Activated naive CD4-positive, alpha-beta T cell treated with anti-CD3 and anti-CD28 coated beads, Interleukin-2, amount 50 U/mL, for 24 hours (primary cell): Measurements from ENCODE around the gene CHRNB2.
"Not testable (repeated sequence)": the region's sequence is repeated elsewhere in the genome, so short reads cannot be mapped to it uniquely, and the experiment has no call there.

Experiments
- H3K27ac Mint-ChIP-seq: one replicate; pipeline ENCODE4 v1.8.0; 2021; ENCODE audit warnings: mild to moderate bottlenecking, mixed read lengths
- H3K27me3 Mint-ChIP-seq: one replicate; pipeline ENCODE4 v1.8.0; 2021; ENCODE audit warnings: mixed read lengths
- H3K36me3 Mint-ChIP-seq: one replicate; pipeline ENCODE4 v1.8.0; 2021; ENCODE audit warnings: mixed read lengths
- H3K4me1 Mint-ChIP-seq: one replicate; pipeline ENCODE4 v1.8.0; 2021; ENCODE audit warnings: mixed read lengths
- H3K4me3 Mint-ChIP-seq: one replicate; pipeline ENCODE4 v1.8.0; 2021; ENCODE audit warnings: mild to moderate bottlenecking, mixed read lengths
- H3K9me3 Mint-ChIP-seq: one replicate; pipeline ENCODE4 v1.8.0; 2021; ENCODE audit warnings: mixed read lengths

CHRNB2 gene, protein sequence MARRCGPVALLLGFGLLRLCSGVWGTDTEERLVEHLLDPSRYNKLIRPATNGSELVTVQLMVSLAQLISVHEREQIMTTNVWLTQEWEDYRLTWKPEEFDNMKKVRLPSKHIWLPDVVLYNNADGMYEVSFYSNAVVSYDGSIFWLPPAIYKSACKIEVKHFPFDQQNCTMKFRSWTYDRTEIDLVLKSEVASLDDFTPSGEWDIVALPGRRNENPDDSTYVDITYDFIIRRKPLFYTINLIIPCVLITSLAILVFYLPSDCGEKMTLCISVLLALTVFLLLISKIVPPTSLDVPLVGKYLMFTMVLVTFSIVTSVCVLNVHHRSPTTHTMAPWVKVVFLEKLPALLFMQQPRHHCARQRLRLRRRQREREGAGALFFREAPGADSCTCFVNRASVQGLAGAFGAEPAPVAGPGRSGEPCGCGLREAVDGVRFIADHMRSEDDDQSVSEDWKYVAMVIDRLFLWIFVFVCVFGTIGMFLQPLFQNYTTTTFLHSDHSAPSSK

DNA sequence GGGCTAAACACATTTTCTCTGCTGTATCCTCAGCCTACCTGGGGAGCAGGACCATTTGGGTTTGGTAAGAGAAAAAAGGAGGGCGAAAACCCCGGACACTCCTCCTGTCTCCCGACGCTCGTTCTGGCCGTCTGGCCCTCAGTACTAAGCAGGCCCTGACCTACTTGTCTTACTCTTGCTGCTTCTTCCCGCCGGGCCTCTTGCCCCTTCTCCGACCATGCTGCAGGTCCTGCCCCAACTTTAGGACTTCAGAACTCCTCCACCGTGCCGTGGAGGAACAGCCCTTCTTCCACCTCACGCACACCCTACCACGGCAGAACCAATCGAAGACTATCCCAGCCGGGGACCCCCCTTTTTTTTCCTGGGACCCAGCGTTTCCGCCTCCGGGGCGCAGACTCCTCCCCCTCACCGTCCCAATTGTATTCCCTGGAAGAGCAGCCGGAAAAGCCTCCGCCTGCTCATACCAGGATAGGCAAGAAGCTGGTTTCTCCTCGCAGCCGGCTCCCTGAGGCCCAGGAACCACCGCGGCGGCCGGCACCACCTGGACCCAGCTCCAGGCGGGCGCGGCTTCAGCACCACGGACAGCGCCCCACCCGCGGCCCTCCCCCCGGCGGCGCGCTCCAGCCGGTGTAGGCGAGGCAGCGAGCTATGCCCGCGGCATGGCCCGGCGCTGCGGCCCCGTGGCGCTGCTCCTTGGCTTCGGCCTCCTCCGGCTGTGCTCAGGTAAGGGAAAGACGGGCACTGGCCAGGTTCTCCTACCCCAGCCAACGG, at the start of gene CHRNB2:
Gene CHRNB2 (plus strand): TSS at position 393 of the 771 bp plus-strand sequence. CDS start 267 bp downstream, at position 660.
- H3K36me3 Mint-ChIP-seq = peaks cover 2% of the 10 kb centered on the region
- peak within 1 kb of the TSS; percentile 4 for H3K4me3 Mint-ChIP-seq
- peaks cover 5% of the 10 kb centered on the region for H3K4me1 Mint-ChIP-seq
- peaks cover 14% of the 10 kb centered on the region for H3K27me3 Mint-ChIP-seq
- no peaks in the 10 kb centered on the region for H3K9me3 Mint-ChIP-seq
- H3K27ac Mint-ChIP-seq = no peak within 1 kb of the TSS

DNA sequence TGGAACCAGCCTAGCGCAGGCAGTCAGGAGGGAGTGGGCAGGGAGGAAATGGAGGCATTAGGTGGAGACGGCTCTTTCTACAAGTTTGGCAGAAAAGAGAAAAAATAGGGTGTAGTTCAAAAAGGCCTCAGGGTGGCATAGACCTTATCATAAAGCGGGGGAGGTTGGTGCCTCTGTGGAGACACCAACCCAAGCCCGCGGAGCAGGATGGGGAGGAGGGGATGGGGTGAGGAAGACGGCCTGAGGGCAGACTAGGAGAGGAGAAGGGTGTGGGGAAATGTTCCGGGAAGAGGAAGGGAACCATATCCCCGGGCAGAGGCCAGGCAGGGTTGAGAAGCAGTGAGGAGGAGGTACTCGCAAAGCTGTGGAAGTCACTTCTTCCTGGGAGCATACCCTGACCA, 48.0 kb upstream of the CHRNB2 start:
- Mint-ChIP-seq H3K27ac (no peak overlapping the region), H3K4me3 (no peak overlapping the region), H3K27me3 (no peaks in the 10 kb centered on the region), H3K36me3 (no peaks in the 10 kb centered on the region), H3K4me1 (no peaks in the 10 kb centered on the region), H3K9me3 (no peaks in the 10 kb centered on the region)

DNA sequence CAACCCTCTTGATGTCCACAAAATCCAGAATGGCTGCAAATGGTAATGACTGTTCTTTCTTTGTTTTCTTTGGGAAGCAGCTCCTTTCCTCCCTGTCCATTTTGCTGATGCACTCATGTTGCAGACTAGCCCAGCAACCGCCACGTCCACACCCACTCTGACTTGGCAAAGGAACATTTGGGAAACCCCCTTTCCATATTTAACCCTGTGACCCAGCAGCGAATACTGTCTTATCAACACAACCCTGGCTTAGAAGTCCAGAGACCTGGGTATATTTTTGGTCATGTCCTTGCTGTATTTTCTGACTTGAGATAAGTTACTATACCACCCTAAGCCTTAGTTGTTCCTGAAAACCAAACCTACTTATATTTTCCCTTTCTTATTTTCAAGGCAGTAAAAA, 47.2 kb upstream of the CHRNB2 start:
- Mint-ChIP-seq H3K4me3 (no peak overlapping the region), H3K27me3 (no peaks in the 10 kb centered on the region), H3K27ac (no peak overlapping the region)

DNA sequence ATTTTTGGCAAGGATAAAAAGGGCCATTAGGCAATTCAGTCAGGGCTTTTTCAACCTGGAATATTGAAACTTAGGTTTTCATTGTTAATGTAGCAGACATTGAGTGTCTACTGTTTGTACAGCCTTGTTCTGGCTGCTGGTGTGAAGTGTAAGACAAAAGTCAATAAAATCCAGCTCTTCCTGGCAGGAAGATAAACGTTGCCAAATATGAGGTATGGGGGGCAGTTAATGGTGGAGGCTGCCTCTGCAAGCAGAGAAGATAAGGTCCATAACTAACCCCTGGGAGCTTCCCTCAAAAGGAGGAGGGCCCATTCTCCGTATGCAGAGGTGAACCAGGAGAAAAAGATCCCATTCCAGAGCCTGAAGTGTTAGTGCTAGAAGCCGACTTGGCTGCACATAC, 45.9 kb upstream of the CHRNB2 start:
- H3K4me3 Mint-ChIP-seq = no peak overlapping the region
- H3K9me3 Mint-ChIP-seq = no peaks in the 10 kb centered on the region

More for the DNA sequence above, 47.2 kb upstream of the CHRNB2 start:
- Mint-ChIP-seq H3K4me1 (no peaks in the 10 kb centered on the region), H3K9me3 (no peaks in the 10 kb centered on the region), H3K36me3 (no peaks in the 10 kb centered on the region)

DNA sequence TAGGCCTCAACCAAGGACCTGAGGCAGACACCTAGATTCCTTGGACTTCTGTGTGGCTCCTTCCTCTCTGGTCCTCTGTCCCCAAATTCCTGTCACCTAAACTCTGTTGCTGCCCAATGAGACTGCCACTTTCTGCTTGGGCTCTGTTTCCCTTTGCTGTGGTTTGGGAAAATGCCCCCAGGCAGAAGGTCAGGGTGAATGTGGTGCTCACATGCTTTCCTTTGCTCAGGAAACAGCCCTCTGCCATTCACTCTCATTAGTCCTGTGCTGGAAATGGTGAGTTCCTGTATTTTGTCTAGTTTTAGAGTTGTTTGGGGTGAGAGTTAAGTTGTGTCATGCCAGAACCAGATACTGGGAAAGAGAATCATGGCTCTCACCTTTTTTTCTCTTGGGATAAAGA, 42.7 kb upstream of the CHRNB2 start:
- H3K4me1 Mint-ChIP-seq = no peaks in the 10 kb centered on the region
- H3K27ac Mint-ChIP-seq = no peak overlapping the region

More for the DNA sequence above, 45.9 kb upstream of the CHRNB2 start:
- H3K27ac Mint-ChIP-seq = no peak overlapping the region
- H3K4me1 Mint-ChIP-seq = no peaks in the 10 kb centered on the region
- H3K36me3 Mint-ChIP-seq = no peaks in the 10 kb centered on the region
- H3K27me3 Mint-ChIP-seq = no peaks in the 10 kb centered on the region

DNA sequence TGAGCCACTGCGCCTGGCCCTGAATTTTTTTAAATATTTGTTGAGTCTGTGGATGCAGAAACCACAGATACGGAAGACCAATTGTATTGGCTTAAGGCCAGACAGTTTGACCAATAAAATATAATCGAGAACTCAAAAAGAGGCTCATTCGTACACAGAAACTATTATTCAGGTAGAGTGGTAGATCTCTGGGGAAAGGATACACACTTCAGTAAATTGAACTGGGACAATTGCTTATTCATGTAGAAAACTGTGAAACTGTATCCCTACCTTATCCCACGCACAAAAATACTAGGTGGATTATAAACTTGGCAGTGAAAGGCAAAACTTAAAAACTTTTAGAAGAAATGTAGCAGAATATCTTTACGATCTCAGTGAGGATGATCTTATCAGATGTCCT, 40.4 kb upstream of the CHRNB2 start:
- Mint-ChIP-seq H3K4me1 (no peaks in the 10 kb centered on the region), H3K27me3 (no peaks in the 10 kb centered on the region), H3K36me3 (no peaks in the 10 kb centered on the region), H3K4me3 (no peak overlapping the region), H3K9me3 (no peaks in the 10 kb centered on the region), H3K27ac (no peak overlapping the region)

More for the DNA sequence above, 42.7 kb upstream of the CHRNB2 start:
- no peaks in the 10 kb centered on the region for H3K36me3 Mint-ChIP-seq
- no peak overlapping the region for H3K4me3 Mint-ChIP-seq
- no peaks in the 10 kb centered on the region for H3K27me3 Mint-ChIP-seq
- H3K9me3 Mint-ChIP-seq = no peaks in the 10 kb centered on the region

DNA sequence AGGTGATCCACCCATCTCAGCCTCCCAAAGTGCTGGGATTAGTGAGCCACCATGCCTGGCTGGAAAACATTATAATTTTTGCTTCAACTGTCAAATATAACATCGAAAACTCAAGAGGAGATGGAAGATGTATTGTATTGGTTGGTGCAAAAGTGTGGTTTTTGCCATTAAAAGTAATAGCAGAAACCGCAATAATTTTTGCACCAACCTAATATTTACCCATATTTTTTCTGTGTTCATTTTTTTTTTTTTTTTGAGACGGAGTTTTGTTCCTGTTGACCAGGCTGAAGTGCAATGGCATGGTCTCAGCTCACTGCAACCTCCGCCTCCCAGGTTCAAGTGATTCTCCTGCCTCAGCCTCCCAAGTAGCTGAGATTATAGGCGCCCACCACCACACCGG, 38.3 kb upstream of the CHRNB2 start:
- Mint-ChIP-seq H3K36me3 (no peaks in the 10 kb centered on the region), H3K9me3 (no peaks in the 10 kb centered on the region), H3K27ac (no peak overlapping the region), H3K4me3 (no peak overlapping the region), H3K4me1 (no peaks in the 10 kb centered on the region), H3K27me3 (no peaks in the 10 kb centered on the region)

DNA sequence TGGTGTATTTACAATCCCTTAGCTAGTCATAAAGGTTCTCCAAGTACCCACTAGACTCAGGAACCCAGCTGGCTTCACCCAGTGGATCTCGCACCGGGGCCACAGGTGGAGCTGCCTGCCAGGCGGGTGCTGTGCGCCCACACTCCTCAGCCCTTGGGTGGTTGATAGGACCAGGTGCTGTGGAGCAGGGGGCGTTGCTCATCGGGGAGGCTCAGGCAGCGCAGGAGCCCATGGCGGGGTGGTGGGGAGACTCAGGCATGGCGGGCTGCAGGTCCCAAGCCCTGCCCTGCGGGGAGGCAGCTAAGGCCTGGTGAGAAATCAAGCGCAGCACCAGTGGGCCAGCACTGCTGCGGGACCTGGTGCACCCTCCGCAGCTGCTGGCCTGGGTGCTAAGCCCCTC, 35.6 kb upstream of the CHRNB2 start:
- not testable (repeated sequence) for H3K27me3 Mint-ChIP-seq, H3K4me3 Mint-ChIP-seq, H3K4me1 Mint-ChIP-seq, H3K36me3 Mint-ChIP-seq, H3K27ac Mint-ChIP-seq, H3K9me3 Mint-ChIP-seq

DNA sequence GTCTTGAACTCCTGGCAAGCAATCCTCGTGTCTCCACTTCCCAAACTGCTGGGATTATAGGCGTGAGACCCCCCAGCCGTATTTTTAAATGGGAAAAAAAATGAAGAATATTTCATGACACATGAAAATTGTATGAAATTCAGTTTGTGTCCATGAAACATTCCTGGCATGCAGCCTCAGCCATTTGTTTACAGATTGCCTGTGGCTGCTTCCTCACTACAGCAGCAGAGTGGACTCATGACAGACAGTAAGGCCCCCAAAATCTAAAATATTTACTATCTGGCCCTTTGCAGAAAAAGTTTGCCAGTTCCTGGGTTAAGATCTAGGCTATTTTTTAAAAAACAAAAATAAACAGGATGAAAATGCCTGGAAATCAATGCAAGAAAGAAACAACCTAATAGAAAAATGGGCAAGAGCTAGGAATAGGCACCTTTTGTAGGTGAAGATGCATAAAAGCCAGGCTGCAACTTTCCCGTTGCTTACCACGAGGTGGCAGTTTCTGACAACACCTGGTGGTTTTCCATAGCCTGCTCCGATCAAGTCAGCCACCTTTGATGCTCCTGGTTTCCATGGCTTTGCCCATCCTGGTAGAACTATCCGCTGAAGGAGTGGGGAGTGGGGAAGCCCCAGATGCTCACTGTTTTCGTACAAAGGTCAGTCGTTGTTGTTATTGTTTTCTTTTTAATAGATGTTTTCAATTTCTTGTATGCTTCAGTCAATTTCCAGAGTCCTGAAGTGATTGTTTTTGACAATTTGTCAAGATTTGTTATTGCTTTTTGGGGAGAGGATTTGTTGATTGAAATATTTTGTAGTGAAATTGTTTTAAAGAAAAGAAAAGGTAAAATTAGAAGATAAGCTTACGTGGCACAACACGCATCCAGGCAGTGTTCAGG, 33.4 kb upstream of the CHRNB2 start:
- Mint-ChIP-seq H3K36me3 (no peaks in the 10 kb centered on the region), H3K4me3 (no peak overlapping the region)

DNA sequence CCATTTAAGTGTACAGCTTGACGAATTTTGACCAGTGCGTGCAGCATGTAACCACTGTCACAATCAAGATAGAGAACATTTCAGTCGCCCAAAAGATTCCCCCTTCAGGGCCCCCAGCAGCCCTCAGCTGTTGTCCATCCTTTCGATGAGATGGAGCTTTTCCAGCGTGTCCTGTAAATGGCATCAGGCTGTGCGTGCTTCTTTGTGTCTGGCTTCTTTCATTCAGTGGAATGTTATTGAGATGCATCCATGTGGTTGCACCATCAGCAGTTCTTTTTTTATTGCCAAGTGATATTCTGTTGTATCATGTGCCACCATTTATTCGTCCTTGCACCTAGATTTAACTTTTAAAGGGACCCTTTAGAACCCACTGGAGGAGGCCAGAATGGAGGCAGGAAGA, 31.0 kb upstream of the CHRNB2 start:
- H3K9me3 Mint-ChIP-seq = no peaks in the 10 kb centered on the region
- no peaks in the 10 kb centered on the region for H3K36me3 Mint-ChIP-seq
- peaks cover 3% of the 10 kb centered on the region for H3K27me3 Mint-ChIP-seq
- no peak overlapping the region for H3K4me3 Mint-ChIP-seq
- no peaks in the 10 kb centered on the region for H3K4me1 Mint-ChIP-seq
- H3K27ac Mint-ChIP-seq = no peak overlapping the region

More for the DNA sequence above, 33.4 kb upstream of the CHRNB2 start:
- Mint-ChIP-seq H3K4me1 (no peaks in the 10 kb centered on the region), H3K27me3 (peaks cover 2% of the 10 kb centered on the region), H3K9me3 (no peaks in the 10 kb centered on the region), H3K27ac (no peak overlapping the region)

DNA sequence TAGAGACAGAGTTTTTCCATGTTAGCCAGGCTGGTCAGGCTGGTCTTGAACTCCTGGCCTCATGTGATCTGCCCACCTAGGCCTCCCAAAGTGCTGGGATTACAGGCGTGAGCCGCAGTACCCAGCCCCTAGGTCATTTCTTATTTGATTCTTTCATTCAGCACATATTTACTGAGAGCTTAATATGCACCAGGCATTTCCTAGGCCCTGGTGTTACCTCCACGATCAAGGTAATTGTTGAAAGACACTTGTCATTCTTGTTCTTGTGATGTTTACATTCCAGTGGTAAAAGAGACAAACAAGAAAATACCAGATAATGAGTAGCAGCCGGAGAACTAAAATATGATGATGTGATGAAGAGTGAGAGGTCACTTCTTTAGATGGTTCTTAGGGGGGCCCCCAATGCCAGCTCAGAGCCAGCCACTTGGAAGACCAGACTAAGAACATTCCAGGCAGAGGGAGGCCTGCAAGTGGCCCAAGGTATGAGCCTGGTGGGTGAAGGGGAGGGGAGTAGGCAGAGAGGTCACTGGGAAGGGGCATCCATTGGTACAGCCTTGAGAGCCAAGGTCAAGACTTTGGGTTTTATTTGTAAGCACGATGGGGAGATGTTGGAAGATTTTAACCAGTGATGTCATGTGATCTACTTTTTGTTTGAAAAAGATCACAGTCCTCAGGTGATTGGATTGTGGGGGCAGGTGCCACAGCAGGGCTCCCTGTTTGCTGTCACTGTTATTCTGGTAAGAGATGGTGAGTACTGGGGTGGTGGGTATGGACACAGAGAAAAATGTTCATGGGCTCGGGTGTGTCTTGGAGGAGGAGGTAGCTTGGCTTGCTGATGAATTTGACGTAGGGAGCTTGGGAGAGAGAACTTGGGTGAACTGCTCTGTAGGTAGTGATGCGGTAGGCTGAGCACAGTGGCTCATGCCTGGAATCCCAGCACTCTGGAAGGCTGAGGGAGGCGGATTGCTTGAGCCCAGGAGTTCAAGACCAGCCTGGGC, 27.8 kb upstream of the CHRNB2 start:
- Mint-ChIP-seq H3K4me1 (no peaks in the 10 kb centered on the region), H3K9me3 (no peaks in the 10 kb centered on the region), H3K27ac (no peak overlapping the region), H3K36me3 (no peaks in the 10 kb centered on the region), H3K27me3 (peaks cover 1% of the 10 kb centered on the region), H3K4me3 (no peak overlapping the region)

DNA sequence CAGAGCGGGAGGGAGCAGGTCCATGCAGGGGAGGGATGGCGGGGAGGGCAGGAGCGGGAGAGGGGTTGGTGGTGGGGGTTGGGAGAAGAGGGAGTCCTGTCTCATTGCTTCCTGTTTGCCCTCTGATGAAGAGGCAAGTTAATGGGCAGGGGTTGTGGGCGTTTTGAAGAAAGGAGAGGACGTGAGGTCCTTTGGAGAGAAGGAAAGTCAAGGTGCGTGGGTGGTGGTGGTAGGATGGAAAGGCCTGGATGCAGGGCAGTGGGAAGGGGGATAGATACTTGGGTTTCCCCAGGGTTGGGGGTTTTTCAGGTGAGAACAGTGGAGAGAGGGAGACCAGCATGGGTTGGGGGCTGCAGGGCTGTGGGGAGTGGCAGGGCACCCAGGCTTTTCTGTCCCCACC, 26.3 kb upstream of the CHRNB2 start:
- H3K36me3 Mint-ChIP-seq = no peaks in the 10 kb centered on the region
- H3K27ac Mint-ChIP-seq = no peak overlapping the region
- no peaks in the 10 kb centered on the region for H3K4me1 Mint-ChIP-seq
- no peaks in the 10 kb centered on the region for H3K9me3 Mint-ChIP-seq
- peaks cover 1% of the 10 kb centered on the region for H3K27me3 Mint-ChIP-seq
- H3K4me3 Mint-ChIP-seq = no peak overlapping the region

DNA sequence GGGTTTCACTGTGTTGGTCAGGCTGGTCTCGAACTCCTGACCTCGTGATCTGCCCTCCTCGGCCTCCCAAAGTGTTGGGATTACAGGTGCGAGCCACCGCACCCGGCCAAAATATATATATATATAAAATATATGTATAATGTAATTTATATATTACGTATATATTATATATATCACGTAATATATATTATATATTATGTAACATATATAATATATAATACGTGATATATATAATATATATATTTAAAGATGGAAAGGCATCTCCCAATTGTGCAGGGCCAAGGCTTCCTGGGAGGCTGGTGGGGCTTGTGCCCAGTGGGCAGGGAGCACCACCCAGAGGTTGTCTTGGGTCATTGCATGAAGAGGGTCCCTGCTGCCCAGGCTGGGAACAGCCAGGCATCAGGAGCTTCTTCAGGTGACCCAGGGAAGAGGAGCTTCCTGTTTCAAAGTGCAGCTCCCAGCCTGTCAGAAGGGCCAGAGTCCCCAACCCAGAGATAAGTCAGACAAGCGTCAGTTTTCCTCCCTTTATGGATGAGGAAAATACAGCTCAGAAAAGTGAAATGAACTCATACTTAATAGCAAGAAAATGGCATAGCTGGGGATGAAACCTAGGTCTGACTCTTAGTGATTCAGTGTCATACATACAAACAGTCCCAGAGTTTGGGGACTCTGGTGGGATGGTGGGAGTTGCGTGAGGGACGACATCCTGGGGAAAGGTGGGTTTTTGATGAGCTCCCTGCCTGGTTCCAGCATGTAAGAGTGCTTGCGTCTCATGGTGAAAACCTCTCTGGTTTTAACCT, 21.1 kb upstream of the CHRNB2 start:
- Mint-ChIP-seq H3K4me1 (peaks cover 27% of the 10 kb centered on the region), H3K4me3 (no peak overlapping the region), H3K36me3 (peaks cover 5% of the 10 kb centered on the region), H3K9me3 (no peaks in the 10 kb centered on the region), H3K27ac (no peak overlapping the region), H3K27me3 (no peaks in the 10 kb centered on the region)
